ENCODE results near the gene ARHGEF26.

ARHGEF26 gene

DNA sequence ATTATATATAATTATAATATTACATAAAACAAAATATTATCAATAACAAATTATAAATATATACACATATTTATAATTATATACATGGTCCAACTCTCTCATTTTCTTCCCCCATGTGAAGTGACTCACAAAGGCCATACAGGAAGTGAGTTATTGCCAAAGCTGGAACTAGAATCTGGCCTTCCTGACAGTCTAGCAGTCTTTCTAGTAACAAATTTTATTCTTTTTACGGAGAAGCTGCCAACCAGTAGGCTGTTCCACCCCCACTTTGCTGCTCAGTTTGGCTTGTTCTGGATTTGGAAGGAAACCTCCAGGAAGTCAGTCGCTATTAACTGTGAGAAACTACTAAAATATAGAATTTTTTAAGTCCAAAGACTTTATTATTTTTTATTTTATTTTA lies 123.5 kb downstream of the ARHGEF26 start:
- FAIRE-seq (no peak), DNase-seq (ENCODE audit: insufficient read length, low spot score) (no peak)
- TF ChIP-seq SPI1 (IDR thresholded peaks at IDR 0.05; ENCODE audit: low read depth, low read length) = no peak
- no peak for TF ChIP-seq POU2F2 (IDR thresholded peaks at IDR 0.05; ENCODE audit: low read depth, low read length)
- TF ChIP-seq PAX5 (IDR thresholded peaks at IDR 0.05; ENCODE audit: insufficient read depth, low read length, severe bottlenecking) = no peak
- TF ChIP-seq TAF1 (IDR thresholded peaks at IDR 0.05; ENCODE audit: low read depth, low read length) = no peak

- DNase-seq (ENCODE audit: insufficient read length, low spot score) (no peak), FAIRE-seq (no peak)
- TF ChIP-seq POLR2A (IDR thresholded peaks at IDR 0.05; ENCODE audit: low read depth, low read length) (no peak), PAX5 (IDR thresholded peaks at IDR 0.05; ENCODE audit: insufficient read depth, low read length, severe bottlenecking) (no peak), SPI1 (IDR thresholded peaks at IDR 0.05; ENCODE audit: low read depth, low read length) (no peak), POU2F2 (IDR thresholded peaks at IDR 0.05; ENCODE audit: low read depth, low read length) (no peak), POLR2AphosphoS5 (IDR thresholded peaks at IDR 0.05; ENCODE audit: low read depth, low read length) (no peak), TAF1 (IDR thresholded peaks at IDR 0.05; ENCODE audit: low read depth, low read length) (no peak)
Measured at GRCh38 chr3:154247806-154248415, 126.7 kb downstream of the ARHGEF26 start.

- FAIRE-seq = no peak
- TF ChIP-seq POLR2A (IDR thresholded peaks at IDR 0.05; ENCODE audit: low read depth, low read length) = no peak
- DNase-seq (ENCODE audit: insufficient read length, low spot score) = no peak
Measured at GRCh38 chr3:154250291-154250690, 129.1 kb downstream of the ARHGEF26 start.

- no peak for TF ChIP-seq PAX5 (IDR thresholded peaks at IDR 0.05; ENCODE audit: insufficient read depth, low read length, severe bottlenecking)
- no peak for TF ChIP-seq TAF1 (IDR thresholded peaks at IDR 0.05; ENCODE audit: low read depth, low read length)
- TF ChIP-seq POLR2AphosphoS5 (IDR thresholded peaks at IDR 0.05; ENCODE audit: low read depth, low read length) = no peak
- DNase-seq (ENCODE audit: insufficient read length, low spot score) (no peak), FAIRE-seq (no peak)
Measured at GRCh38 chr3:154251610-154252009, 130.4 kb downstream of the ARHGEF26 start.

- peak; percentile 26 for DNase-seq (ENCODE audit: insufficient read length, low spot score)
- TF ChIP-seq POU2F2 (IDR thresholded peaks at IDR 0.05; ENCODE audit: low read depth, low read length) (no peak), POLR2AphosphoS5 (IDR thresholded peaks at IDR 0.05; ENCODE audit: low read depth, low read length) (no peak), PAX5 (IDR thresholded peaks at IDR 0.05; ENCODE audit: insufficient read depth, low read length, severe bottlenecking) (no peak), TAF1 (IDR thresholded peaks at IDR 0.05; ENCODE audit: low read depth, low read length) (no peak), POLR2A (IDR thresholded peaks at IDR 0.05; ENCODE audit: low read depth, low read length) (no peak), SPI1 (IDR thresholded peaks at IDR 0.05; ENCODE audit: low read depth, low read length) (no peak)
- FAIRE-seq = peak; percentile 85
Measured at GRCh38 chr3:154252759-154253638, 131.8 kb downstream of the ARHGEF26 start.

DNA sequence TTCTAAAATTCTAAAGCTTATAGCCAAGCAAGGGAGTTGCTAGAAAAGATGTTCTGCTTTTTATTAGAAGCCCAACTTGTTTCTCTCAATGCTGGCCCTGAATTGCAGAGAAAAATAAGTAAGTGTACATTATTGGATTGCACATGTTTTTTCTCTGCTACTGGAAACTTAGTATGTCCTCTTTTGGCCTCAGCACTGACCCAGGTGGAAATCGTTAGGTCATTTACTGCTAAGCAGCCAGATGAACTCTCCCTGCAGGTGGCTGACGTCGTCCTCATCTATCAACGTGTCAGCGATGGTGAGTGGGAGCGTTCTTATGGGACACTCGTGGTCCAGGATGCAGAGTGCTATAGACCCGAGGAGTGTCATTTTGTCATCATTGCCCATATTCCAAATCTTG lies 133.3 kb downstream of the ARHGEF26 start:
- FAIRE-seq = no peak
- no peak for TF ChIP-seq TAF1 (IDR thresholded peaks at IDR 0.05; ENCODE audit: low read depth, low read length)
- TF ChIP-seq POU2F2 (IDR thresholded peaks at IDR 0.05; ENCODE audit: low read depth, low read length) = no peak
- no peak for TF ChIP-seq POLR2A (IDR thresholded peaks at IDR 0.05; ENCODE audit: low read depth, low read length)
- TF ChIP-seq PAX5 (IDR thresholded peaks at IDR 0.05; ENCODE audit: insufficient read depth, low read length, severe bottlenecking) = no peak
- no peak for TF ChIP-seq SPI1 (IDR thresholded peaks at IDR 0.05; ENCODE audit: low read depth, low read length)
- TF ChIP-seq POLR2AphosphoS5 (IDR thresholded peaks at IDR 0.05; ENCODE audit: low read depth, low read length) = no peak
- DNase-seq (ENCODE audit: insufficient read length, low spot score) = no peak

GRCh38 chr3:154273381-154273780 lies 152.2 kb downstream of the ARHGEF26 start:
- no peak for DNase-seq (ENCODE audit: insufficient read length, low spot score)
- TF ChIP-seq PAX5 (IDR thresholded peaks at IDR 0.05; ENCODE audit: insufficient read depth, low read length, severe bottlenecking) (no peak), TAF1 (IDR thresholded peaks at IDR 0.05; ENCODE audit: low read depth, low read length) (no peak), POLR2AphosphoS5 (IDR thresholded peaks at IDR 0.05; ENCODE audit: low read depth, low read length) (no peak), POU2F2 (IDR thresholded peaks at IDR 0.05; ENCODE audit: low read depth, low read length) (no peak), SPI1 (IDR thresholded peaks at IDR 0.05; ENCODE audit: low read depth, low read length) (no peak), POLR2A (IDR thresholded peaks at IDR 0.05; ENCODE audit: low read depth, low read length) (no peak)
- no peak for FAIRE-seq

- TF ChIP-seq PAX5 (IDR thresholded peaks at IDR 0.05; ENCODE audit: insufficient read depth, low read length, severe bottlenecking) (no peak), SPI1 (IDR thresholded peaks at IDR 0.05; ENCODE audit: low read depth, low read length) (no peak), POLR2A (IDR thresholded peaks at IDR 0.05; ENCODE audit: low read depth, low read length) (no peak), POU2F2 (IDR thresholded peaks at IDR 0.05; ENCODE audit: low read depth, low read length) (no peak), POLR2AphosphoS5 (IDR thresholded peaks at IDR 0.05; ENCODE audit: low read depth, low read length) (no peak), TAF1 (IDR thresholded peaks at IDR 0.05; ENCODE audit: low read depth, low read length) (no peak)
- FAIRE-seq (no peak), DNase-seq (ENCODE audit: insufficient read length, low spot score) (no peak)
Measured at GRCh38 chr3:154274348-154274747, 153.2 kb downstream of the ARHGEF26 start.

DNA sequence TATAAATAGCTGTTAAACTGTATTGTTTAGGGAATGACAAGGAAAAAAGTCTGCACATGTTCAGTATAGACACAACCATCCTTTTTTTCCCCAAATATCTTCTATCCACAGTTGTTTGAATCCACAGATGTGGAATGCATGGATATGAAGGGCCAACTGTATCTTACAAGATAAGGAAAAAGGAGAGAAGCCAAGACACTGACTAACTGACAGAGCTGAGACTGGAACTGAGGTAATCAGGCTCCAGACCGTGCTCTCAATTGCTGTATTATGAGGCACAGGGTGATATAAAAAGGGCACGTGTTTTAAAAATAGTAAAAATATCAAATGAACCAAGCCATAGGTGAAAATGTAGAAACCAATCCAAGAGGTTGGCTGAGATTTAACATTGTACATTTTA lies 154.1 kb downstream of the ARHGEF26 start:
- FAIRE-seq (no peak), DNase-seq (ENCODE audit: insufficient read length, low spot score) (no peak)
- no peak for TF ChIP-seq POLR2AphosphoS5 (IDR thresholded peaks at IDR 0.05; ENCODE audit: low read depth, low read length)
- no peak for TF ChIP-seq TAF1 (IDR thresholded peaks at IDR 0.05; ENCODE audit: low read depth, low read length)
- no peak for TF ChIP-seq POLR2A (IDR thresholded peaks at IDR 0.05; ENCODE audit: low read depth, low read length)

GRCh38 chr3:154275965-154276364 lies 154.8 kb downstream of the ARHGEF26 start:
- FAIRE-seq (no peak), DNase-seq (ENCODE audit: insufficient read length, low spot score) (no peak)
- TF ChIP-seq POLR2AphosphoS5 (IDR thresholded peaks at IDR 0.05; ENCODE audit: low read depth, low read length) = no peak
- no peak for TF ChIP-seq POLR2A (IDR thresholded peaks at IDR 0.05; ENCODE audit: low read depth, low read length)
- no peak for TF ChIP-seq SPI1 (IDR thresholded peaks at IDR 0.05; ENCODE audit: low read depth, low read length)
- TF ChIP-seq PAX5 (IDR thresholded peaks at IDR 0.05; ENCODE audit: insufficient read depth, low read length, severe bottlenecking) = no peak
- no peak for TF ChIP-seq TAF1 (IDR thresholded peaks at IDR 0.05; ENCODE audit: low read depth, low read length)
- TF ChIP-seq POU2F2 (IDR thresholded peaks at IDR 0.05; ENCODE audit: low read depth, low read length) = no peak
